SK-N-SH (cell line): ENCODE data around the gene SOX11. TPM values are rescaled to one million over a fixed set of nuclear protein-coding genes. Genes with fewer than 3 reads are reported as not detected.

Experiments used
- CTCF ChIA-PET: fragments of 300-600, 350-600 bp; formaldehyde crosslinking; extraction: SDS; loops from one replicate; lab custom pipeline; 2021; lab: Yijun Ruan, JAX
- POLR2A ChIA-PET: fragments of 350-600 bp; sonication (Branson Sonifier 250); formaldehyde crosslinking; extraction: SDS; loops from one replicate; lab custom pipeline; 2020; ENCODE audit warnings: antibody characterized with exemption, inconsistent platforms; lab: Yijun Ruan, JAX
- DNase-seq: peaks from one replicate; pipeline ENCODE4 v3.0.0; 2012
- H2AFZ ChIP-seq: fragments of 200-600 bp; sonication (generic); 2 replicates; pipeline ENCODE4 v1.8.1; 2016; ENCODE audit warnings: antibody characterized with exemption, mild to moderate bottlenecking, low read depth
- H3F3A ChIP-seq: fragments of 200-600 bp; sonication (generic); replicated peaks from 2 replicates; pipeline ENCODE3; 2016; ENCODE audit warnings: antibody characterized with exemption, mild to moderate bottlenecking; ENCODE audit not compliant: insufficient read depth
- H3K27ac ChIP-seq, 2 experiments: fragments of 200-500 bp in 1 of 2; fragments of 200-600 bp in 1 of 2; sonication (Bioruptor generic) in 1 of 2; sonication (generic), shearing (Covaris generic) in 1 of 2; 2 replicates each; pipeline versions ENCODE4 v1.5.1 to v1.6.1; 2014 to 2016; ENCODE audit warnings: low read depth in 2 of 2, inconsistent platforms in 1 of 2, low read length in 1 of 2, mild to moderate bottlenecking in 1 of 2, mixed read lengths in 1 of 2
- H3K27me3 ChIP-seq: fragments of 200-600 bp; sonication (generic), shearing (Covaris generic); 2 replicates; pipeline ENCODE4 v1.6.1; 2016; ENCODE audit warnings: mixed run types; ENCODE audit not compliant: insufficient read depth
- H3K36me3 ChIP-seq, 2 experiments: fragments of 200-500 bp in 1 of 2; fragments of 200-600 bp in 1 of 2; sonication (Bioruptor generic) in 1 of 2; sonication (generic) in 1 of 2; replicated peaks in 1 of 2; 2 replicates each; pipeline versions ENCODE3 to v1.5.1; 2014 to 2016; ENCODE audit warnings: low read length in 1 of 2, mild to moderate bottlenecking in 1 of 2; ENCODE audit not compliant: insufficient read depth in 2 of 2, control insufficient read depth in 1 of 2
- H3K4me1 ChIP-seq, 2 experiments: fragments of 200-500 bp in 1 of 2; fragments of 200-600 bp in 1 of 2; sonication (Bioruptor generic) in 1 of 2; sonication (generic), shearing (Covaris generic) in 1 of 2; 2 replicates each; pipeline versions ENCODE4 v1.5.1 to v1.6.1; 2014 to 2016; ENCODE audit warnings: low read depth in 1 of 2, low read length in 1 of 2, mixed run types in 1 of 2; ENCODE audit not compliant: insufficient read depth in 2 of 2, control insufficient read depth in 1 of 2
- H3K4me2 ChIP-seq: fragments of 200-600 bp; sonication (generic), shearing (Covaris generic); 2 replicates; pipeline ENCODE4 v1.6.1; 2017; ENCODE audit warnings: mixed run types
- H3K4me3 ChIP-seq, 2 experiments: fragments of 200-500 bp in 1 of 2; fragments of 200-600 bp in 1 of 2; sonication (Bioruptor generic) in 1 of 2; sonication (generic), shearing (Covaris generic) in 1 of 2; 2 replicates each; pipeline versions ENCODE4 v1.5.1 to v1.8.1; 2014 to 2016; ENCODE audit warnings: low read depth in 2 of 2, inconsistent platforms in 1 of 2, low read length in 1 of 2, mild to moderate bottlenecking in 1 of 2, mixed read lengths in 1 of 2, moderate library complexity in 1 of 2
- H3K79me2 ChIP-seq: fragments of 200-600 bp; sonication (generic); 2 replicates; pipeline ENCODE4 v1.8.1; 2017; ENCODE audit warnings: mild to moderate bottlenecking; ENCODE audit not compliant: insufficient read depth
- H3K9ac ChIP-seq: fragments of 200-600 bp; sonication (generic); 2 replicates; pipeline ENCODE4 v1.6.1; 2017; ENCODE audit warnings: mixed run types
- H3K9me2 ChIP-seq: fragments of 200-600 bp; sonication (generic); 2 replicates; pipeline ENCODE4 v1.6.1; 2017; ENCODE audit warnings: mixed run types
- H3K9me3 ChIP-seq: fragments of 200-600 bp; sonication (generic); 2 replicates; pipeline ENCODE4 v1.6.1; 2017; ENCODE audit warnings: mixed run types, mild to moderate bottlenecking, moderate library complexity
- H4K20me1 ChIP-seq: fragments of 200-600 bp; sonication (generic); 2 replicates; pipeline ENCODE4 v1.6.1; 2017; ENCODE audit warnings: mild to moderate bottlenecking, mixed run types; ENCODE audit not compliant: insufficient read depth
- CTCF ChIP-seq: fragments of 200-600 bp; sonication (generic); IDR thresholded peaks from 2 replicates; pipeline ENCODE4 v1.6.1; 2017; ENCODE audit warnings: antibody characterized with exemption, mild to moderate bottlenecking, moderate library complexity
- ELF1 ChIP-seq: IDR thresholded peaks from 2 replicates; pipeline ENCODE4 v1.4.0; 2012
- FOSL2 ChIP-seq: IDR thresholded peaks from 2 replicates; pipeline ENCODE4 v1.4.0; 2012; ENCODE audit warnings: low read depth, mild to moderate bottlenecking, moderate library complexity, borderline replicate concordance
- GABPA ChIP-seq: IDR thresholded peaks from 2 replicates; pipeline ENCODE4 v1.4.0; 2012; ENCODE audit warnings: low read depth, mild to moderate bottlenecking
- GATA2 ChIP-seq: sonication (generic); formaldehyde crosslinking; IDR thresholded peaks from 2 replicates; pipeline ENCODE4 v1.5.0; 2020; ENCODE audit warnings: mild to moderate bottlenecking, missing genetic modification reagents
- IRF3 ChIP-seq: fragments of 150-350 bp; IDR thresholded peaks from 2 replicates; pipeline ENCODE4 v1.6.1; 2016; ENCODE audit warnings: mild to moderate bottlenecking, low read depth, low read length
- JUND ChIP-seq: IDR thresholded peaks from 2 replicates; pipeline ENCODE4 v1.4.0; 2012
- MEF2A ChIP-seq: IDR thresholded peaks from 2 replicates; pipeline ENCODE4 v1.4.0; 2012; ENCODE audit warnings: low read depth, borderline replicate concordance
- MXI1 ChIP-seq: IDR thresholded peaks from 2 replicates; pipeline ENCODE4 v1.6.1; 2012; ENCODE audit warnings: mild to moderate bottlenecking, low read depth, low read length, improper control_type of control experiment
- NRF1 ChIP-seq: IDR thresholded peaks from 2 replicates; pipeline ENCODE4 v1.6.1; 2012; ENCODE audit warnings: low read depth, mild to moderate bottlenecking, low read length
- PBX3 ChIP-seq: IDR thresholded peaks from 2 replicates; pipeline ENCODE4; 2012
- POLR2AphosphoS5 ChIP-seq: IDR thresholded peaks from 2 replicates; pipeline ENCODE4 v1.6.1; 2012; ENCODE audit warnings: low read depth, low read length
- RAD21 ChIP-seq: IDR thresholded peaks from 2 replicates; pipeline ENCODE4 v1.6.1; 2012; ENCODE audit warnings: mild to moderate bottlenecking, low read length
- REST ChIP-seq: IDR thresholded peaks from 2 replicates; pipeline ENCODE4 v1.6.1; 2012; ENCODE audit warnings: mild to moderate bottlenecking, low read depth, low read length, moderate library complexity
- RFX5 ChIP-seq: IDR thresholded peaks from 2 replicates; pipeline ENCODE4 v1.6.1; 2012; ENCODE audit warnings: mild to moderate bottlenecking, improper control_type of control experiment, low read length
- SIN3A ChIP-seq: IDR thresholded peaks from 2 replicates; pipeline ENCODE4 v1.6.1; 2012; ENCODE audit warnings: low read depth, mild to moderate bottlenecking, low read length, moderate library complexity, borderline replicate concordance
- SMC3 ChIP-seq: IDR thresholded peaks from 2 replicates; pipeline ENCODE4 v1.6.1; 2012; ENCODE audit warnings: low read depth, low read length, improper control_type of control experiment
- TAF1 ChIP-seq: IDR thresholded peaks from 2 replicates; pipeline ENCODE4 v1.6.1; 2012; ENCODE audit warnings: low read depth, mild to moderate bottlenecking, low read length, moderate library complexity, borderline replicate concordance
- TEAD4 ChIP-seq: IDR thresholded peaks from 2 replicates; pipeline ENCODE4 v1.4.0; 2012; ENCODE audit warnings: mild to moderate bottlenecking, borderline replicate concordance; ENCODE audit not compliant: insufficient read depth
- YY1 ChIP-seq: IDR thresholded peaks from 2 replicates; pipeline ENCODE4 v1.4.0; 2012; ENCODE audit warnings: low read depth, mild to moderate bottlenecking
- WGBS: methylation state at CpG from one replicate; pipeline ENCODE4 v1.1.6; 2017; ENCODE audit warnings: low lambda C conversion rate; 5-methylcytosine and 5-hydroxymethylcytosine counted together
- polyA plus RNA-seq, 3 experiments: library from polyadenylated mRNA; depleted of rRNA; stranded (reverse); fragments of >200 nt; gene quantifications; 2 replicates each; pipeline ENCODE4 v1.2.3, GENCODE V29; 2012

SOX11 gene
- polyA plus RNA-seq, 1 of the 3 experiments (the other 2 are of a cell fraction): 3.4 TPM

- TF ChIP-seq NRF1: no peak
- no peak for TF ChIP-seq SMC3
- TF ChIP-seq MXI1: no peak
- no peak for TF ChIP-seq JUND
- no peak for TF ChIP-seq PBX3
- TF ChIP-seq FOSL2: no peak
- no peak for TF ChIP-seq SIN3A
- TF ChIP-seq GABPA: no peak
- no peak for TF ChIP-seq GATA2 (CRISPR knock-in tag)
- CTCF ChIA-PET: interaction anchor here (2.0 kb wide), 1 partner anchor 11 kb away, joined by 4 read pairs; no protein-coding TSS in a partner anchor
- Histone ChIP-seq H3K79me2 (no peaks in the 10 kb centered on the region), H3K4me1 (peaks cover 0 to 3% of the 10 kb centered on the region in 2 experiments; a peak in 1 of 4 replicates), H3K9me2 (no peaks in the 10 kb centered on the region), H3K27ac (no peak overlapping the region), H3F3A (no peaks in the 10 kb centered on the region), H4K20me1 (no peaks in the 10 kb centered on the region), H3K4me3 (no peak overlapping the region), H3K36me3 (no peaks in the 10 kb centered on the region), H3K9ac (no peak overlapping the region), H3K4me2 (no peak overlapping the region), H3K27me3 (no peaks in the 10 kb centered on the region), H2AFZ (no peak overlapping the region), H3K9me3 (no peaks in the 10 kb centered on the region)
- POLR2A ChIA-PET: no interaction called here
- 61% methylated on average over 23 of the region's 23 CpGs for WGBS
- no peak for DNase-seq
Measured at GRCh38 chr2:5725794-5726463, 33.7 kb downstream of the SOX11 start.

GRCh38 chr2:5727235-5727634 is 35.1 kb downstream of the SOX11 start:
- Histone ChIP-seq H3K79me2 (no peaks in the 10 kb centered on the region), H3K9ac (no peak overlapping the region), H3K4me3 (no peak overlapping the region), H3K27ac (no peak overlapping the region), H3K27me3 (no peaks in the 10 kb centered on the region), H3K36me3 (no peaks in the 10 kb centered on the region), H3K9me3 (no peaks in the 10 kb centered on the region), H3K9me2 (no peaks in the 10 kb centered on the region), H4K20me1 (no peaks in the 10 kb centered on the region), H3F3A (no peaks in the 10 kb centered on the region), H2AFZ (no peak overlapping the region), H3K4me1 (peaks cover 0 to 3% of the 10 kb centered on the region in 2 experiments; a peak in 1 of 4 replicates), H3K4me2 (no peak overlapping the region)
- ChIA-PET CTCF (interaction anchor here (2.0 kb wide), 1 partner anchor 13 kb away, joined by 4 read pairs; no protein-coding TSS in a partner anchor), POLR2A (no interaction called here)
- no peak for DNase-seq
- no peak for TF ChIP-seq RFX5
- TF ChIP-seq CTCF: no peak
- no peak for TF ChIP-seq MEF2A
- TF ChIP-seq TAF1: no peak
- no peak for TF ChIP-seq IRF3
- no peak for TF ChIP-seq RAD21
- no peak for TF ChIP-seq REST
- no peak for TF ChIP-seq TEAD4
- no peak for TF ChIP-seq GABPA
- no peak for TF ChIP-seq POLR2AphosphoS5
- no peak for TF ChIP-seq MXI1
- no peak for TF ChIP-seq NRF1
- TF ChIP-seq YY1: no peak
- no peak for TF ChIP-seq SIN3A
- no peak for TF ChIP-seq ELF1
